ENCODE data around the gene SMTNL2. TPM values are rescaled to one million over a fixed set of nuclear protein-coding genes. Genes with fewer than 3 reads are reported as not detected.

Gene SMTNL2
- total RNA-seq, result not detected

DNA sequence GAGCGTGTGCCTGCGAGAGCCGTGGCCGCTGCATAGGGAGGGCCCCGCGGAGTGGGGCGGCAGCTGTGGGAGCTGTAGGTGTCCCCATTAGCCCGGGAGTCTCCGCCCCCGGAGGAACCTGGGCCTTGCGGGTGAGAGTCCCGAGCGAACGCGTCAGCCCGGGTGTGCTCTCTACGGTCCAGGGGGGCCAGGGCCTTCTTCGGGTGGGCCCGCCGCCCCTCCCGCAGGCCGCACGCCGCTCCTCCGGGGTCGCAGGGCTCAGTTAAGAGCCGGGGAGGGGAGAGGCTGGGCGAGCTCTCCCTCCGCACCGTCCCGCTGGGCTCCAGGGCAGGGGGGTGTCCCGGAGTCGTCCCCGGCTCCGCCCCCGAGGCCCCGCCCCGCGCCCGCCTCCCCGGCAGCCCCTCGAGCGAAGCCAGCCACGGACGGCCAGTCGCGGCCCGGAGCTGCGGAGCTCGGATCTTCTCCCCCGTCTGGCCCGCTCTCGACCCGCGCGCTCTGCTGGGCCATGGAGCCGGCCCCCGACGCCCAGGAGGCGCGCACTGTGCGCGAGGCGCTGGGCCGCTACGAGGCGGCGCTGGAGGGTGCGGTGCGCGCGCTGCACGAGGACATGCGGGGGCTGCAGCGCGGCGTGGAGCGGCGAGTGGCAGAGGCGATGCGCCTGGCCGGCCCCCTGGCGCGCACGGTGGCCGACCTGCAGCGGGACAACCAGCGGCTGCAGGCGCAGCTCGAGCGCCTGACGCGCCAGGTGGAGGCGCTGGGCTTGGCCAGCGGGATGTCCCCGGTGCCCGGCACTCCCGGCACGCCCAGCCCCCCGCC, at the start of gene SMTNL2:
TSS of gene SMTNL2 (plus strand) at position 429 of the 816 bp plus-strand sequence. CDS start at position 506, 77 bp downstream.
- peak; percentile 37 for DNase-seq
- ATAC-seq, result peak; percentile 65
- intact Hi-C loops (cut with DNase I, micrococcal nuclease), result no loop called here
- ChIA-PET POLR2A (no interaction called here), CTCF (interaction anchor here (1.7 kb wide), 1 partner anchor 18 kb away, joined by 7 read pairs; no protein-coding TSS in a partner anchor)
- peak within 1 kb of the TSS; percentile 52 for H3K4me3 Mint-ChIP-seq
- H3K27me3 Mint-ChIP-seq, result peaks cover 43% of the 10 kb centered on the region
- H3K4me1 Mint-ChIP-seq, result peaks cover 5% of the 10 kb centered on the region
- no peaks in the 10 kb centered on the region for H3K36me3 Mint-ChIP-seq (ENCODE audit: low read depth)
- no peaks in the 10 kb centered on the region for H3K9me3 Mint-ChIP-seq (ENCODE audit: low read depth)
- no peak within 1 kb of the TSS for H3K27ac Mint-ChIP-seq

DNA sequence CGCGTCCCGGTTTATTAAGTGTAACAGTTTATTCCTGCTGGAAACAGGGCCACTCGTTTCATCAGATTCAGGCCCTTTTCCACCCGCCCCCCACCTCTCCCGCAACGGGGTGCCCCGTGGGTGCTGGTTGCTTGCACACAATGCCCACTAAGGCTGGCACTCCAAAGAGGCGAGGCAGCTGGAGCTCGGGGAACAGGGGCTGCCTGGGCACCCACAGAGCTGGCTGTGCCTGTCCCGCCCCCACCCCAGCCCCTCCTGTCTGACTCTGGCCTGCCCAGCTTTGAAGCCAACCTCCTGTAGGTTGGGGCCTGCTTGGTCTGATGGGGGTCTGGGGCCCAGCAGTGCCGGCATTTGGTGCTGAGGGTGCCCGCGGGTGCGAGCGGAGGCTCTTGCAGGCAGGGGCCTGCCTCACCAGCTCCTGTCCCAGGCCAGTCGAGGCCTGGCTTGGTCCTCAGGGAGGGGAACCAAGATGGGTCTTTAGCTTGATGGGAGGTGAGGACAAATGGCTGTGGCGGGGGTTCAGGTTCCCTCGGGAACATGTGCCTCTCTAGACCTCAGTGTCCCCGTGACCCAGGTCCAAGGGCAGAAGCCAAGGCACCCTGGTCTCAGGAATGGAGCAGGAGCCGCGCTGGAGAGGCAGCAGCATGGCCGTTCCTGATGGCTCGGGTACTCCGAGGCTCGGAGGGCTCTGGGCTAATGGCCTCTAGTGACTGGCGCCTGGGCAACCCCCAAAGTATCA, 49.2 kb upstream of the SMTNL2 start:
- H3K4me3 Mint-ChIP-seq, result no peak overlapping the region
- H3K4me1 Mint-ChIP-seq, result no peaks in the 10 kb centered on the region
- DNase-seq (no peak), ATAC-seq (no peak)
- no peak overlapping the region for H3K27ac Mint-ChIP-seq
- H3K9me3 Mint-ChIP-seq (ENCODE audit: low read depth), result no peaks in the 10 kb centered on the region
- intact Hi-C loops (cut with DNase I, micrococcal nuclease), result loop anchor here in 1 of 2 experiments (10.0 kb wide), 1 partner anchor 110 kb away; no protein-coding TSS in a partner anchor
- ChIA-PET POLR2A (interaction anchor here (0.7 kb wide), 1 partner anchor 123 kb away, joined by 3 read pairs; no protein-coding TSS in a partner anchor), CTCF (no interaction called here)
- H3K36me3 Mint-ChIP-seq (ENCODE audit: low read depth), result peaks cover 3% of the 10 kb centered on the region
- peaks cover 6% of the 10 kb centered on the region for H3K27me3 Mint-ChIP-seq

DNA sequence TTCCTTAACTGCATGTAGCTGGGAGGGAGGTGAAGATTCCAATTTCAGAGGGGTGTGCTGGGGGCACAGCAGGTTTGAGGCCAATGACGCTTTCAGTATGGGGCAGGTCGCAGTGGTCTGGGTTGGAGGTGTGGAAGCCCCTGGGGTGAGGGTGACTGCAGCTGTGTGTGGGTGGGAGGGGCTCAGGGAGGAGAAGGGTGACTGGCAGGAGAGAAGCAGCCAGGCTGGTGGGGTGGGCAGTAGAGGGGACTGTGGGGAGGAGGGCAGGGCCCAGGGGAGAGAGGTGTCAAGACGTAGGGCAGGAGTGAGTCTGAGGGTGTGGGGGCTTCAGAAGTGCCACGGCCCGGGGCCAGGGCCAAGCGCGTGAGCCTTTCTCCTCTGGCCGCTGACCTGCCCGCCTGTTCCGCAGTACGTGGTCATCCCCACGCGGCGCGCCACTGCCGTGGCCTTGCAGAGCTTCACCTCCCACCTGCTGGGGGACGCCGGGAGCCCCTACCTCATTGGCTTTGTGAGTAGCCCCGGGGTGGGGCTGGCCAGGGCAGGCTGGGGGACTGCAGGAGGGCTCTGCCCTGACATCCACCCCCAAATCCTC, 48.6 kb upstream of the SMTNL2 start:
- Mint-ChIP-seq H3K4me3 (no peak overlapping the region), H3K9me3 (ENCODE audit: low read depth) (no peaks in the 10 kb centered on the region), H3K36me3 (ENCODE audit: low read depth) (peaks cover 3% of the 10 kb centered on the region), H3K4me1 (no peaks in the 10 kb centered on the region), H3K27ac (no peak overlapping the region), H3K27me3 (peaks cover 6% of the 10 kb centered on the region)
- ChIA-PET POLR2A (interaction anchor here (1.3 kb wide), 1 partner anchor 9 kb away, joined by 4 read pairs; no protein-coding TSS in a partner anchor), CTCF (no interaction called here)
- no peak for DNase-seq
- no peak for ATAC-seq
- intact Hi-C loops (cut with DNase I, micrococcal nuclease), result loop anchor here in 1 of 2 experiments (10.0 kb wide), 1 partner anchor 111 kb away; no protein-coding TSS in a partner anchor

DNA sequence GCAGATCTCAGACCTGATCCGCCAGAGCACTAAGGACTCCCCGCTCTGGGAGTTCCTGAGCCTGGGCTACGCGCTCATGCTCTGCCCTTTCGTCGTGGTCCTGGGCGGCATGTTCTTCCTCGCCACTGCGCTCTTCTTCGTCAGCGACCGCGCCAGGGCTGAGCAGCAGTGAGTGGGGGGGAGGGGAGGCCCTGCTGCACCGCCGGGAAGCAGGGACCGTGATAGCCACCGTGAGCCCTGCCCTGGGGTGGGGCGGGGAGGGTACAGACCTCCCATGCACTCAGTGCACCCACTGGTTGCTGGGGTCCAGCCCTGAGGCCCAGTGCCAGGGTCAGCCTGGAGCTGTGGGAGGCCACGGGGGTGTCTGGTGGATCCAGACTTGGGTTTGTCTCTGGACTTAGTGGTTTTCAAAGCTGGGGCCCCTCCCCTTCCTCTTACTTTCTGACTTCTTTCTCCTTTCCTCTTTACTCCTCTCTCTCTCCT, 48.0 kb upstream of the SMTNL2 start:
- Mint-ChIP-seq H3K9me3 (ENCODE audit: low read depth) (no peaks in the 10 kb centered on the region), H3K27ac (no peak overlapping the region), H3K4me3 (no peak overlapping the region), H3K27me3 (peaks cover 6% of the 10 kb centered on the region), H3K4me1 (no peaks in the 10 kb centered on the region), H3K36me3 (ENCODE audit: low read depth) (peaks cover 8% of the 10 kb centered on the region)
- ChIA-PET CTCF (no interaction called here), POLR2A (interaction anchor here (0.6 to 1.3 kb wide), 2 partner anchors 9 to 58 kb away, joined by 4 to 8 read pairs; no protein-coding TSS in a partner anchor)
- no peak for DNase-seq
- ATAC-seq, result no peak
- intact Hi-C loops (cut with DNase I, micrococcal nuclease), result loop anchor here in 1 of 2 experiments (10.0 kb wide), 1 partner anchor 111 kb away; no protein-coding TSS in a partner anchor

DNA sequence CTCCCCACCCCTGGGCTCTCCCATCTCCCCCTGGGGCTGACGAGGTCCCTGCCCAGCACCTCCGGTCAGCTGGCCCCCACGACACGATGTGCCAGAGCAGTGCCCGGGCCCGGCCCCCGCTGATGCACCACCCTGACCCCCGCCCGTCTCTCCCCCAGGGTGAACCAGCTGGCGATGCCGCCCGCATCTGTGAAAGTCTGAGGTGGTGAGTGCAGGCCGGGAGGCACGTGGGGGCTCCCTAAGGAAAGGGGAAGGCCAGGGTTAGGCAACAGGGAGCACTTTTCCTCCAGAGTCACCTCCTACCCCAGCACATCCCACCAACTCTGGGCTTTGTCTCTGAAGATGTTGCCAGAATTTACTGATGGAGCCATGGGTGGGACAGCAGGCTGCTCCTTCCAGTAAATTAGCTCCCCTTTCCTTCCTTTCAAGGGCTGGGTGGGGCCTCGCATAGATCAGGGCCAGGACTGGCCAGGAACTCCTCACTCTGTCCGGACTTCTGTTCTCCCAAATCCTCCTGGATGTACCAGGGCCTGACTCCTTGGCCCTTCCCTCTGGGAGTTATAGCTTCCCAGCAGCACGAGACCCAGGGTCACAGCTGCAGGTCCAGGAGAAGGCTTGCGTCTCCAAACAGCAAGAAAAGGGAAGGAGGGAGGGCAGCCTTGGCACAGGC, 47.5 kb upstream of the SMTNL2 start:
- no peak overlapping the region for H3K4me3 Mint-ChIP-seq
- H3K36me3 Mint-ChIP-seq (ENCODE audit: low read depth), result peaks cover 9% of the 10 kb centered on the region
- ChIA-PET POLR2A (interaction anchor here (0.6 to 1.3 kb wide), 4 partner anchors 10 to 403 kb away, joined by 3 to 8 read pairs (median 4); partner anchors contain the start of gene SLC25A11), CTCF (interaction anchor here (0.6 to 0.9 kb wide), 2 partner anchors 15 to 17 kb away, joined by 3 to 5 read pairs; no protein-coding TSS in a partner anchor)
- no peaks in the 10 kb centered on the region for H3K9me3 Mint-ChIP-seq (ENCODE audit: low read depth)
- no peak overlapping the region for H3K27ac Mint-ChIP-seq
- H3K27me3 Mint-ChIP-seq, result peaks cover 6% of the 10 kb centered on the region
- no peaks in the 10 kb centered on the region for H3K4me1 Mint-ChIP-seq
- no peak for DNase-seq
- no peak for ATAC-seq
- intact Hi-C loops (cut with DNase I, micrococcal nuclease), result loop anchor here in 1 of 2 experiments (10.0 kb wide), 1 partner anchor 112 kb away; no protein-coding TSS in a partner anchor

DNA sequence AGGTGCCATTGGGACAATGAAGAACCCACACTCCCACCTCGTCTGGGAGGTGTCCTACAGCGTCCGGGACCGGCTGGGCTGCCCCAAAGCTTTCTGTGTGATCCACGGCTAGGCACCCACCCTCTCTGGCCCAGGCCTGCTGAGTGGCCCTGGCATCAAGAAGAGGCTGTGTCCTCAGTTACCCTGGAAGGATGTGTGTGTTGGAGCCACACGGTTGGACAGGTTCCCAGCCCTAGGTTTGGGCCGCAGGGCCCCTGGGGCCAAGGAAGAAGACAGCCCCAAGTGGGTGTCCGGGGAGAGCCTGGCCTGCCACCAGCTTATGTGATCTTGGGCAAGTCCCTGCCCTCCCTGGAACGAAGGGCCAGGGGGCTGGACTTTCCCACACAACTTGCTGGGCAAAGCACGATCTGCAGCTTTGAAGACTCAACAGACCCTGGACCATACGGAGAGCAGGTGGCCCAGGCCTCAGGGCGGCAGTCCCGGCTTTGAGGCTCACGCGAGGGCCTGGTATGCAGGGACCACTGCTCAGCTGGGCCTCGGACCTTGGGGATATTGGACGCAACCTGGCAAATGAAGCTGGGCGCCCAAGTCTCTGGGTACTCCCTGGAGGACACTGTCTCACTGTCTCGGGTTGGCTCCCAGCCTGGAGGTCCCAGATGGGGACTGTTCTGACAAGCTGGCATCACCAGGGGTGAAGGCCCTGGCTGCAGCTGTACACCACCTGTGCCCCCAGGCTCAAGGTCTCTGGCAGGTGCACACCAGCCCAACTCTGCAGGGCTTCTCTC, 46.7 kb upstream of the SMTNL2 start:
- H3K9me3 Mint-ChIP-seq (ENCODE audit: low read depth), result no peaks in the 10 kb centered on the region
- DNase-seq (no peak), ATAC-seq (no peak)
- no peak overlapping the region for H3K27ac Mint-ChIP-seq
- no peak overlapping the region for H3K4me3 Mint-ChIP-seq
- peaks cover 3% of the 10 kb centered on the region for H3K27me3 Mint-ChIP-seq
- peaks cover 13% of the 10 kb centered on the region for H3K36me3 Mint-ChIP-seq (ENCODE audit: low read depth)
- CTCF ChIA-PET, result interaction anchor here (0.6 to 0.9 kb wide), 3 partner anchors 15 to 26 kb away, joined by 3 to 5 read pairs (median 4); no protein-coding TSS in a partner anchor
- no peaks in the 10 kb centered on the region for H3K4me1 Mint-ChIP-seq
- intact Hi-C loops (cut with DNase I, micrococcal nuclease), result loop anchor here in 1 of 2 experiments (10.0 kb wide), 1 partner anchor 113 kb away; no protein-coding TSS in a partner anchor
- POLR2A ChIA-PET, result interaction anchor here (0.6 to 1.2 kb wide), 3 partner anchors 14 to 402 kb away, joined by 3 to 4 read pairs (median 3); partner anchors contain the start of gene SLC25A11

DNA sequence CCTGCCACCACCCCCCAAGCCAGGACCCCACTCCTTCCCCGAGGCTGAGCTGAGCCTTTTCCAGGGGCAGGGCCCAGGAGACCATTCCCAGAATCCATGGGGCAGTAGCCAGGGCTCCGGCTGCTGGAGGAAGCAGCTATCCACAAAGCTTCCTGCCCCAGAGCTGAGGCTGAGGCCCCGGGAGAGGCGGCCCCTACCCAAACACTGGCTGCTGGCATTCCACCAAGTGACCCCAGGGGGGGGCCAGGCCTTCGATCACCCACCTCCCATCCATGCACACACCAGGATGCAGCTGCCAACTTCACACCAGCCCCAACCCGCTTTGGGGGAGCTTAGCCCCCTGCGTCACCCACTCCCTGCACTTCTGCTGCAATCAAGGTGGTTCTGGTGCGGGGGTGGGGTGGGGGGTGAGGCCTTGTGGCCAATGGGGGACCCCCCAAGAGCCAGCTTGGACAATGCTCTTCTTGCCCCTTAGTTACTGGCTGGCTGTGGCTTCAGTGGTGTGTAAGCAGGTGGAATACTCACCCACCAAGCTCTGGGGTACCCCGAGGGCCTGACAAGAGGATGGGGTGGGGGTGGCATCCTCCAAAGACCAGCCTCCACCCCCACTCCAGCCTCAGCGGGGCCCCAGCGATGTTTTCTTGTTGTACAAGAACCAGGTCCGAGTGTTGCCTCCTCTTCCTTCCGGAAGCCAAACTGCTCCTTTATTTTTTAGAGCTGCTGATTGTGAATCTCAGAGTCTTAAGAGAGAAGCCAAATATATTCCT, 45.9 kb upstream of the SMTNL2 start:
- Mint-ChIP-seq H3K27me3 (no peaks in the 10 kb centered on the region), H3K9me3 (ENCODE audit: low read depth) (no peaks in the 10 kb centered on the region), H3K27ac (no peak overlapping the region), H3K36me3 (ENCODE audit: low read depth) (peaks cover 13% of the 10 kb centered on the region), H3K4me3 (no peak overlapping the region), H3K4me1 (no peaks in the 10 kb centered on the region)
- ATAC-seq, result no peak
- intact Hi-C loops (cut with DNase I, micrococcal nuclease), result loop anchor here in 1 of 2 experiments (10.0 kb wide), 1 partner anchor 114 kb away; no protein-coding TSS in a partner anchor
- no peak for DNase-seq
- ChIA-PET POLR2A (interaction anchor here (0.5 to 1.2 kb wide), 3 partner anchors 17 to 204 kb away, joined by 3 read pairs; partner anchors contain the start of gene MYBBP1A), CTCF (interaction anchor here (0.7 kb wide), 2 partner anchors 25 to 324 kb away, joined by 3 to 4 read pairs; no protein-coding TSS in a partner anchor)

DNA sequence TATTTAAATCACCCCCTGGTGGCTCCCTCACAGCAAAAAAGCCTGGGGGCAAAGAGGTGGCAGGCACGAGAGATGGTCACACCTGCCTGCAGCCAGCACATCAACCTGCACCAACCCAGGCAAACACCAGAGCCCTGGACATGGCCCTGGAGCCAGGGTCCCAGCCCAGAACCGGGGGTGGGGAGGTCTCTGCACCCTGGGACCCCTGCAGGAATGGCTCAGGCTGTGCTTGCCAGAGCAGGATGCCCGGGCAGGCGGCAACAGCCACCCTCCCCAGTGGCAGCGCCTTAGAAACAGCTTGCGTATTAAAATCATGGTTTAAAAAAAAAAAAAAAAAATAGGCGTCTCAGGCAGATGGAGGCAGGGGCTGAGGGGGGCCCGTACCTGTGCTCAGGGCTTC, 45.3 kb upstream of the SMTNL2 start:
- no peak overlapping the region for H3K4me3 Mint-ChIP-seq
- POLR2A ChIA-PET, result interaction anchor here (0.5 to 1.2 kb wide), 3 partner anchors 16 to 204 kb away, joined by 3 read pairs; partner anchors contain the start of gene MYBBP1A
- intact Hi-C loops (cut with DNase I, micrococcal nuclease), result loop anchor here in 1 of 2 experiments (10.0 kb wide), 1 partner anchor 114 kb away; no protein-coding TSS in a partner anchor
- no peaks in the 10 kb centered on the region for H3K4me1 Mint-ChIP-seq
- H3K9me3 Mint-ChIP-seq (ENCODE audit: low read depth), result no peaks in the 10 kb centered on the region
- no peak for DNase-seq
- ATAC-seq, result no peak
- peaks cover 15% of the 10 kb centered on the region for H3K36me3 Mint-ChIP-seq (ENCODE audit: low read depth)
- no peaks in the 10 kb centered on the region for H3K27me3 Mint-ChIP-seq
- CTCF ChIA-PET, result no interaction called here
- no peak overlapping the region for H3K27ac Mint-ChIP-seq

DNA sequence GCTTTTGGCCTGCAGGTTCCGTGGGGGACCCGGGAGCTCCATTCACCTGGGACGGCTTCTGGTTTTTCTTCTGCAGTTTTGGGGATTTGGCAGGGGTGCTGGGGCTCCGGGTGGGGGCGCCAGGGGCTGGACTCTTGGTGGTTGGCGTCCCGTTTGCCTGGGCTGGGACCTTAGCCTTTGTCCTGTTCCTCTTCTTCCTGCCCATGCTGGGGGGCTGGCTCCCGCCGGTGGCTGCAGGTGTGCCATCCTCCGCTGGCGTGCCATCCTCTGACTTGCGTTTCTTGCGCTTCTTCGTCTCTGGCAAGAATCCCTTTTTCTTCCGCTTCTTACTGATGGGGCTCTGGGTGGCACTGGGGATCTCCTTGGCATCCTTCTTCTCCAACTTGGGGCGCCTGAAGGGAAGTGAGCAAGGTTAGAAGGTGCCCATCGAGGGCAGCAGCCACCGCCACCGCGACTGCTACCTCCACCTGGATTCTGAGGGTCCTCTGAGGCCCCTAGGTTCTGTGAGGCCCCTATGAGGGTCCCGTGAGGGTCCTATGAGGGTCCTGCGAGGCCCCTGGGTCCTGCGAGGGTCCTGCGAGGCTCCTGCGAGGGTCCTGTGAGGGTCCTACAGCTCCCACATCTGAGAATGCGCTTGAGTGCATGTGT, 44.6 kb upstream of the SMTNL2 start:
- Mint-ChIP-seq H3K4me3 (no peak overlapping the region), H3K36me3 (ENCODE audit: low read depth) (peaks cover 15% of the 10 kb centered on the region), H3K27me3 (no peaks in the 10 kb centered on the region), H3K9me3 (ENCODE audit: low read depth) (no peaks in the 10 kb centered on the region), H3K4me1 (no peaks in the 10 kb centered on the region), H3K27ac (no peak overlapping the region)
- intact Hi-C loops (cut with DNase I, micrococcal nuclease), result loop anchor here in 1 of 2 experiments (10.0 kb wide), 1 partner anchor 115 kb away; no protein-coding TSS in a partner anchor
- ChIA-PET CTCF (no interaction called here), POLR2A (no interaction called here)
- no peak for DNase-seq
- no peak for ATAC-seq
